Measurements from ENCODE around the gene CEACAM20. TPM values are rescaled to one million over a fixed set of nuclear protein-coding genes. Genes with fewer than 3 reads are reported as not detected.

Gene CEACAM20
- total and polyA plus RNA-seq, 2 experiments from 2014 or later: not detected

DNA sequence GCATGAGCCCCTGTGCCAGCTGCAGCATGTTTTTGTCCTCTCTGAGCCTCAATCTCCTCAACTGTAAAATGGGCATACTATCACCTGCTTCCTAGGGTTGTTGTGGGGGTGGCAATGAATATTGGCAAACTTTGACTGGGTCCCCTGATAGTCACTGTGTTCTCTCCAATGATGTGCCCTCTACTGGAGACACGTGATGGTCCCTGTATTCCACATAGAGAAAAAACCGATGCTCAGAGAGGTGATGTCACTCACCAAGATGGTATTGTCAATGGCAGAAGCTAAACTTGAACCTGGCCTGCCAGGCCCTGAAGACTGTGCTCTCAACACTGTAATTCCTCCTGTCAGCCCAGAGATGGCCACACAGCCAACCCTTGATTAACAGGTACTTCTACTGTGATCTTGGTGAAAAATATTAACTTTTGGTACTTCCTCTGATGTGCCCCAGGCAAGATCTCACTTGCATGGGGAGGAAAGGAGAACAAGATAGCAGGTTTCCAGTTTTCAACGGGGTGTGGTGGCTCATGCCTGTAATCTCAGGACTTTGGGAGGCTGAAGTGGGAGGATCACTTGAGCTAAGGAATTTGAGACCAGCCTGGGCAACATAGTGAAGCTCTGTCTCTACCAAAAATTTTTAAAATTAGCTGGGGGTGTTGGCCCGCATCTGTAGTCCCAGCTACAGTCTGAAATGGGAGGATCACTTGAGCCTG lies 3.6 kb downstream of the CEACAM20 start:
- H3K4me1 Mint-ChIP-seq: no peaks in the 10 kb centered on the region
- H3K27ac ChIP-seq (ENCODE audit: low read depth): no peak overlapping the region
- no peaks in the 10 kb centered on the region for H3K79me2 ChIP-seq (replicated peaks; ENCODE audit: insufficient read depth)
- no peak for TF ChIP-seq ZNF331 (CRISPR knock-in tag; IDR thresholded peaks at IDR 0.05; ENCODE audit: low read depth)
- TF ChIP-seq, protein P1, sequence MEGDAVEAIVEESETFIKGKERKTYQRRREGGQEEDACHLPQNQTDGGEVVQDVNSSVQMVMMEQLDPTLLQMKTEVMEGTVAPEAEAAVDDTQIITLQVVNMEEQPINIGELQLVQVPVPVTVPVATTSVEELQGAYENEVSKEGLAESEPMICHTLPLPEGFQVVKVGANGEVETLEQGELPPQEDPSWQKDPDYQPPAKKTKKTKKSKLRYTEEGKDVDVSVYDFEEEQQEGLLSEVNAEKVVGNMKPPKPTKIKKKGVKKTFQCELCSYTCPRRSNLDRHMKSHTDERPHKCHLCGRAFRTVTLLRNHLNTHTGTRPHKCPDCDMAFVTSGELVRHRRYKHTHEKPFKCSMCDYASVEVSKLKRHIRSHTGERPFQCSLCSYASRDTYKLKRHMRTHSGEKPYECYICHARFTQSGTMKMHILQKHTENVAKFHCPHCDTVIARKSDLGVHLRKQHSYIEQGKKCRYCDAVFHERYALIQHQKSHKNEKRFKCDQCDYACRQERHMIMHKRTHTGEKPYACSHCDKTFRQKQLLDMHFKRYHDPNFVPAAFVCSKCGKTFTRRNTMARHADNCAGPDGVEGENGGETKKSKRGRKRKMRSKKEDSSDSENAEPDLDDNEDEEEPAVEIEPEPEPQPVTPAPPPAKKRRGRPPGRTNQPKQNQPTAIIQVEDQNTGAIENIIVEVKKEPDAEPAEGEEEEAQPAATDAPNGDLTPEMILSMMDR (conservative IDR thresholded peaks at IDR 0.05; ENCODE audit: low read depth in 2 of 2): peak; percentile 35; a peak in 3 of 4 replicates
- no peaks in the 10 kb centered on the region for H3F3A ChIP-seq (replicated peaks; ENCODE audit: low read depth)
- no peaks in the 10 kb centered on the region for H3K27me3 ChIP-seq (ENCODE audit: insufficient read depth)
- H3K9me2 ChIP-seq (ENCODE audit: insufficient read depth): 0 out of 2 replicates have a peak, but pooled peaks cover 2% of the 10 kb centered on the region
- no peaks in the 10 kb centered on the region for H3K36me3 ChIP-seq (ENCODE audit: insufficient read depth)
- H3K36me3 Mint-ChIP-seq (ENCODE audit: low read depth): peaks cover 34% of the 10 kb centered on the region
- no peak overlapping the region for H3K4me3 Mint-ChIP-seq
- no peak overlapping the region for H3K4me2 ChIP-seq
- H3K27ac Mint-ChIP-seq: no peak overlapping the region
- H2AFZ ChIP-seq: no peak overlapping the region
- H4K20me1 ChIP-seq (replicated peaks; ENCODE audit: insufficient read depth): no peaks in the 10 kb centered on the region
- peaks cover 12% of the 10 kb centered on the region for H3K27me3 Mint-ChIP-seq (ENCODE audit: insufficient read depth, low read depth, poor library complexity)
- DNase-seq (ENCODE audit: low spot score): peak; percentile 35
- ATAC-seq: no peak
- H3K4me3 ChIP-seq: no peak overlapping the region
- H3K9me3 Mint-ChIP-seq: peaks cover 85% of the 10 kb centered on the region
- no peaks in the 10 kb centered on the region for H3K4me1 ChIP-seq (ENCODE audit: insufficient read depth)

DNA sequence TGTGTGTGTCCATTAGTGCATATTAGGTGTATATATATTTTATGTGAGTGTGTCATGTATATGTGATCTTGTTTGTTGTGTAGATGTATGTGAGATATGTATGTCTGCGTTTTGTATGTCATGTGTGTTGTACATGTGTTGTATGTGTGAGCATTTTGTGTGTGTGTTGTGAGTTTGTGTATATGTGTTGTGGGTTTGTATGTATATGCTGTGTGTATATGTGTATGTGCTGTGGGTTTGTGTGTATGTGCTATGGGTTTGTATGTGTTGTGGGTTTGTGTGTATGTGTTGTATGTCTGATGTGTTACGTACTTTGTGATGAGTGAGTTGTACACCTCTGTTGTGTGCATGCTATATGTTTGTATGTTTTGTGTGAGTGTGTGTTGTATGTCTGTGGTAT lies 8.1 kb downstream of the CEACAM20 start:
- H3K4me3 Mint-ChIP-seq: no peak overlapping the region
- no peaks in the 10 kb centered on the region for H3F3A ChIP-seq (replicated peaks; ENCODE audit: low read depth)
- TF ChIP-seq EZH2 (IDR thresholded peaks at IDR 0.05; ENCODE audit: low read depth, unreplicated experiment): no peak
- no peak for TF ChIP-seq NANOG (IDR thresholded peaks at IDR 0.05; ENCODE audit: borderline replicate concordance)
- TF ChIP-seq, protein P2, sequence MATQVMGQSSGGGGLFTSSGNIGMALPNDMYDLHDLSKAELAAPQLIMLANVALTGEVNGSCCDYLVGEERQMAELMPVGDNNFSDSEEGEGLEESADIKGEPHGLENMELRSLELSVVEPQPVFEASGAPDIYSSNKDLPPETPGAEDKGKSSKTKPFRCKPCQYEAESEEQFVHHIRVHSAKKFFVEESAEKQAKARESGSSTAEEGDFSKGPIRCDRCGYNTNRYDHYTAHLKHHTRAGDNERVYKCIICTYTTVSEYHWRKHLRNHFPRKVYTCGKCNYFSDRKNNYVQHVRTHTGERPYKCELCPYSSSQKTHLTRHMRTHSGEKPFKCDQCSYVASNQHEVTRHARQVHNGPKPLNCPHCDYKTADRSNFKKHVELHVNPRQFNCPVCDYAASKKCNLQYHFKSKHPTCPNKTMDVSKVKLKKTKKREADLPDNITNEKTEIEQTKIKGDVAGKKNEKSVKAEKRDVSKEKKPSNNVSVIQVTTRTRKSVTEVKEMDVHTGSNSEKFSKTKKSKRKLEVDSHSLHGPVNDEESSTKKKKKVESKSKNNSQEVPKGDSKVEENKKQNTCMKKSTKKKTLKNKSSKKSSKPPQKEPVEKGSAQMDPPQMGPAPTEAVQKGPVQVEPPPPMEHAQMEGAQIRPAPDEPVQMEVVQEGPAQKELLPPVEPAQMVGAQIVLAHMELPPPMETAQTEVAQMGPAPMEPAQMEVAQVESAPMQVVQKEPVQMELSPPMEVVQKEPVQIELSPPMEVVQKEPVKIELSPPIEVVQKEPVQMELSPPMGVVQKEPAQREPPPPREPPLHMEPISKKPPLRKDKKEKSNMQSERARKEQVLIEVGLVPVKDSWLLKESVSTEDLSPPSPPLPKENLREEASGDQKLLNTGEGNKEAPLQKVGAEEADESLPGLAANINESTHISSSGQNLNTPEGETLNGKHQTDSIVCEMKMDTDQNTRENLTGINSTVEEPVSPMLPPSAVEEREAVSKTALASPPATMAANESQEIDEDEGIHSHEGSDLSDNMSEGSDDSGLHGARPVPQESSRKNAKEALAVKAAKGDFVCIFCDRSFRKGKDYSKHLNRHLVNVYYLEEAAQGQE (IDR thresholded peaks at IDR 0.05; ENCODE audit: unreplicated experiment): no peak
- TF ChIP-seq, protein P3, sequence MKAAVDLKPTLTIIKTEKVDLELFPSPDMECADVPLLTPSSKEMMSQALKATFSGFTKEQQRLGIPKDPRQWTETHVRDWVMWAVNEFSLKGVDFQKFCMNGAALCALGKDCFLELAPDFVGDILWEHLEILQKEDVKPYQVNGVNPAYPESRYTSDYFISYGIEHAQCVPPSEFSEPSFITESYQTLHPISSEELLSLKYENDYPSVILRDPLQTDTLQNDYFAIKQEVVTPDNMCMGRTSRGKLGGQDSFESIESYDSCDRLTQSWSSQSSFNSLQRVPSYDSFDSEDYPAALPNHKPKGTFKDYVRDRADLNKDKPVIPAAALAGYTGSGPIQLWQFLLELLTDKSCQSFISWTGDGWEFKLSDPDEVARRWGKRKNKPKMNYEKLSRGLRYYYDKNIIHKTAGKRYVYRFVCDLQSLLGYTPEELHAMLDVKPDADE (IDR thresholded peaks at IDR 0.05): no peak
- TF ChIP-seq, protein P4, sequence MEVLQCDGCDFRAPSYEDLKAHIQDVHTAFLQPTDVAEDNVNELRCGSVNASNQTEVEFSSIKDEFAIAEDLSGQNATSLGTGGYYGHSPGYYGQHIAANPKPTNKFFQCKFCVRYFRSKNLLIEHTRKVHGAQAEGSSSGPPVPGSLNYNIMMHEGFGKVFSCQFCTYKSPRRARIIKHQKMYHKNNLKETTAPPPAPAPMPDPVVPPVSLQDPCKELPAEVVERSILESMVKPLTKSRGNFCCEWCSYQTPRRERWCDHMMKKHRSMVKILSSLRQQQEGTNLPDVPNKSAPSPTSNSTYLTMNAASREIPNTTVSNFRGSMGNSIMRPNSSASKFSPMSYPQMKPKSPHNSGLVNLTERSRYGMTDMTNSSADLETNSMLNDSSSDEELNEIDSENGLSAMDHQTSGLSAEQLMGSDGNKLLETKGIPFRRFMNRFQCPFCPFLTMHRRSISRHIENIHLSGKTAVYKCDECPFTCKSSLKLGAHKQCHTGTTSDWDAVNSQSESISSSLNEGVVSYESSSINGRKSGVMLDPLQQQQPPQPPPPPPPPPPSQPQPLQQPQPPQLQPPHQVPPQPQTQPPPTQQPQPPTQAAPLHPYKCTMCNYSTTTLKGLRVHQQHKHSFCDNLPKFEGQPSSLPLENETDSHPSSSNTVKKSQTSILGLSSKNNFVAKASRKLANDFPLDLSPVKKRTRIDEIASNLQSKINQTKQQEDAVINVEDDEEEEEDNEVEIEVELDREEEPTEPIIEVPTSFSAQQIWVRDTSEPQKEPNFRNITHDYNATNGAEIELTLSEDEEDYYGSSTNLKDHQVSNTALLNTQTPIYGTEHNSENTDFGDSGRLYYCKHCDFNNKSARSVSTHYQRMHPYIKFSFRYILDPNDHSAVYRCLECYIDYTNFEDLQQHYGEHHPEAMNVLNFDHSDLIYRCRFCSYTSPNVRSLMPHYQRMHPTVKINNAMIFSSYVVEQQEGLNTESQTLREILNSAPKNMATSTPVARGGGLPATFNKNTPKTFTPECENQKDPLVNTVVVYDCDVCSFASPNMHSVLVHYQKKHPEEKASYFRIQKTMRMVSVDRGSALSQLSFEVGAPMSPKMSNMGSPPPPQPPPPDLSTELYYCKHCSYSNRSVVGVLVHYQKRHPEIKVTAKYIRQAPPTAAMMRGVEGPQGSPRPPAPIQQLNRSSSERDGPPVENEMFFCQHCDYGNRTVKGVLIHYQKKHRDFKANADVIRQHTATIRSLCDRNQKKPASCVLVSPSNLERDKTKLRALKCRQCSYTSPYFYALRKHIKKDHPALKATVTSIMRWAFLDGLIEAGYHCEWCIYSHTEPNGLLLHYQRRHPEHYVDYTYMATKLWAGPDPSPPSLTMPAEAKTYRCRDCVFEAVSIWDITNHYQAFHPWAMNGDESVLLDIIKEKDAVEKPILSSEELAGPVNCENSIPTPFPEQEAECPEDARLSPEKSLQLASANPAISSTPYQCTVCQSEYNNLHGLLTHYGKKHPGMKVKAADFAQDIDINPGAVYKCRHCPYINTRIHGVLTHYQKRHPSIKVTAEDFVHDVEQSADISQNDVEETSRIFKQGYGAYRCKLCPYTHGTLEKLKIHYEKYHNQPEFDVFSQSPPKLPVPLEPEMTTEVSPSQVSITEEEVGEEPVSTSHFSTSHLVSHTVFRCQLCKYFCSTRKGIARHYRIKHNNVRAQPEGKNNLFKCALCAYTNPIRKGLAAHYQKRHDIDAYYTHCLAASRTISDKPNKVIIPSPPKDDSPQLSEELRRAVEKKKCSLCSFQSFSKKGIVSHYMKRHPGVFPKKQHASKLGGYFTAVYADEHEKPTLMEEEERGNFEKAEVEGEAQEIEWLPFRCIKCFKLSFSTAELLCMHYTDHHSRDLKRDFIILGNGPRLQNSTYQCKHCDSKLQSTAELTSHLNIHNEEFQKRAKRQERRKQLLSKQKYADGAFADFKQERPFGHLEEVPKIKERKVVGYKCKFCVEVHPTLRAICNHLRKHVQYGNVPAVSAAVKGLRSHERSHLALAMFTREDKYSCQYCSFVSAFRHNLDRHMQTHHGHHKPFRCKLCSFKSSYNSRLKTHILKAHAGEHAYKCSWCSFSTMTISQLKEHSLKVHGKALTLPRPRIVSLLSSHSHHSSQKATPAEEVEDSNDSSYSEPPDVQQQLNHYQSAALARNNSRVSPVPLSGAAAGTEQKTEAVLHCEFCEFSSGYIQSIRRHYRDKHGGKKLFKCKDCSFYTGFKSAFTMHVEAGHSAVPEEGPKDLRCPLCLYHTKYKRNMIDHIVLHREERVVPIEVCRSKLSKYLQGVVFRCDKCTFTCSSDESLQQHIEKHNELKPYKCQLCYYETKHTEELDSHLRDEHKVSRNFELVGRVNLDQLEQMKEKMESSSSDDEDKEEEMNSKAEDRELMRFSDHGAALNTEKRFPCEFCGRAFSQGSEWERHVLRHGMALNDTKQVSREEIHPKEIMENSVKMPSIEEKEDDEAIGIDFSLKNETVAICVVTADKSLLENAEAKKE (CRISPR knock-in tag; IDR thresholded peaks at IDR 0.05): no peak
- no peak for TF ChIP-seq JUNB (IDR thresholded peaks at IDR 0.05; ENCODE audit: unreplicated experiment)

More for the DNA sequence above, 8.1 kb downstream of the CEACAM20 start:
- Mint-ChIP-seq H3K27ac (no peak overlapping the region), H3K4me1 (no peaks in the 10 kb centered on the region), H3K36me3 (ENCODE audit: low read depth) (peaks cover 10% of the 10 kb centered on the region; the same call in 2 of the 3 replicates), H3K27me3 (ENCODE audit: insufficient read depth, low read depth, poor library complexity) (peaks cover 5% of the 10 kb centered on the region), H3K9me3 (peaks cover 40% of the 10 kb centered on the region)
- Histone ChIP-seq H3K79me2 (replicated peaks; ENCODE audit: insufficient read depth) (no peaks in the 10 kb centered on the region), H3K27me3 (ENCODE audit: insufficient read depth) (no peaks in the 10 kb centered on the region), H3K9me2 (ENCODE audit: insufficient read depth) (0 out of 2 replicates have a peak, but pooled peaks cover 4% of the 10 kb centered on the region), H3K4me3 (no peak overlapping the region), H4K20me1 (replicated peaks; ENCODE audit: insufficient read depth) (no peaks in the 10 kb centered on the region), H3K4me2 (no peak overlapping the region), H3K27ac (ENCODE audit: low read depth) (no peak overlapping the region), H3K36me3 (ENCODE audit: insufficient read depth) (no peaks in the 10 kb centered on the region), H2AFZ (no peak overlapping the region), H3K4me1 (ENCODE audit: insufficient read depth) (no peaks in the 10 kb centered on the region)
- DNase-seq (ENCODE audit: low spot score) (no peak), ATAC-seq (no peak)

Data from GM23338 (cell line).